ENCODE measurements around the gene SEH1L.

GRCh38 chr18:12968115-12968514 lies 20.3 kb downstream of the SEH1L start:
- TF ChIP-seq, protein P1, sequence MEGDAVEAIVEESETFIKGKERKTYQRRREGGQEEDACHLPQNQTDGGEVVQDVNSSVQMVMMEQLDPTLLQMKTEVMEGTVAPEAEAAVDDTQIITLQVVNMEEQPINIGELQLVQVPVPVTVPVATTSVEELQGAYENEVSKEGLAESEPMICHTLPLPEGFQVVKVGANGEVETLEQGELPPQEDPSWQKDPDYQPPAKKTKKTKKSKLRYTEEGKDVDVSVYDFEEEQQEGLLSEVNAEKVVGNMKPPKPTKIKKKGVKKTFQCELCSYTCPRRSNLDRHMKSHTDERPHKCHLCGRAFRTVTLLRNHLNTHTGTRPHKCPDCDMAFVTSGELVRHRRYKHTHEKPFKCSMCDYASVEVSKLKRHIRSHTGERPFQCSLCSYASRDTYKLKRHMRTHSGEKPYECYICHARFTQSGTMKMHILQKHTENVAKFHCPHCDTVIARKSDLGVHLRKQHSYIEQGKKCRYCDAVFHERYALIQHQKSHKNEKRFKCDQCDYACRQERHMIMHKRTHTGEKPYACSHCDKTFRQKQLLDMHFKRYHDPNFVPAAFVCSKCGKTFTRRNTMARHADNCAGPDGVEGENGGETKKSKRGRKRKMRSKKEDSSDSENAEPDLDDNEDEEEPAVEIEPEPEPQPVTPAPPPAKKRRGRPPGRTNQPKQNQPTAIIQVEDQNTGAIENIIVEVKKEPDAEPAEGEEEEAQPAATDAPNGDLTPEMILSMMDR (conservative IDR thresholded peaks at IDR 0.05; ENCODE audit: low read length): no peak
- no peak for TF ChIP-seq EZH2phosphoT487 (IDR thresholded peaks at IDR 0.05; ENCODE audit: borderline replicate concordance)
